Measurements from ENCODE around the gene DHX30.

- TF ChIP-seq POLR2A (IDR thresholded peaks at IDR 0.05) (no peak), CTCF (IDR thresholded peaks at IDR 0.05) (no peak), POLR2AphosphoS5 (IDR thresholded peaks at IDR 0.05) (no peak), EP300 (IDR thresholded peaks at IDR 0.05) (no peak)
These were observed 50.0 kb downstream of the DHX30 start for GRCh38 chr3:47852604-47853602.

Measured in upper lobe of left lung (tissue), 4 donors.